Spinal cord (tissue), 10 donors: ENCODE measurements around the gene HM13. TPM values are rescaled to one million over a fixed set of nuclear protein-coding genes. Genes with fewer than 3 reads are reported as not detected.
"Not testable (repeated sequence)": the region's sequence is repeated elsewhere in the genome, so short reads cannot be mapped to it uniquely, and the experiment has no call there.

Experiments used
- DNase-seq, 6 donors: peaks; one replicate each; pipeline versions ENCODE4 v3.0.0 to v3.0.0-alpha.2; 2013 to 2015; ENCODE audit warnings: low spot score in 6 of 6, low read depth in 4 of 6
- H3K27ac ChIP-seq: one replicate; pipeline ENCODE4 v1.5.1; 2013; ENCODE audit warnings: low read depth, low read length, control low read depth
- H3K27me3 ChIP-seq: one replicate; pipeline ENCODE4 v1.6.1; 2013; ENCODE audit warnings: low read length; ENCODE audit not compliant: control insufficient read depth, insufficient read depth
- H3K36me3 ChIP-seq: one replicate; pipeline ENCODE4 v1.6.1; 2013; ENCODE audit warnings: low read length; ENCODE audit not compliant: control insufficient read depth, insufficient read depth
- H3K4me1 ChIP-seq: one replicate; pipeline ENCODE4 v1.6.1; 2013; ENCODE audit warnings: low read length; ENCODE audit not compliant: control insufficient read depth, insufficient read depth
- H3K4me3 ChIP-seq: one replicate; pipeline ENCODE4 v1.5.1; 2013; ENCODE audit warnings: low read depth, low read length, control low read depth
- H3K9me3 ChIP-seq: one replicate; pipeline ENCODE4 v1.6.1; 2013; ENCODE audit warnings: low read length; ENCODE audit not compliant: control insufficient read depth, insufficient read depth
- WGBS: methylation state at CpG from one replicate; pipeline ENCODE4 v1.1.5; 2013; ENCODE audit warnings: missing lambda C conversion rate; ENCODE audit not compliant: insufficient coverage; 5-methylcytosine and 5-hydroxymethylcytosine counted together
- polyA plus RNA-seq, 2 donors: library from polyadenylated mRNA; unstranded; fragments of 120-200 nt; gene quantifications; one replicate each; pipeline ENCODE4 v1.2.1, GENCODE V29; 2013; ENCODE audit not compliant: insufficient read length in 2 of 2
- total RNA-seq, 2 donors: library from RNA; depleted of rRNA in 1 of 2; stranded (reverse); fragments of 120-200 nt in 1 of 2; fragments of >200 nt in 1 of 2; gene quantifications; one replicate each; pipeline versions ENCODE4 v1.2.3 to v1.2.4, GENCODE V29; 2013 to 2014
- donor health status: healthy.

Gene HM13
- total and polyA plus RNA-seq, 4 donors = 40.5 to 137 (median 85.0) TPM

DNA sequence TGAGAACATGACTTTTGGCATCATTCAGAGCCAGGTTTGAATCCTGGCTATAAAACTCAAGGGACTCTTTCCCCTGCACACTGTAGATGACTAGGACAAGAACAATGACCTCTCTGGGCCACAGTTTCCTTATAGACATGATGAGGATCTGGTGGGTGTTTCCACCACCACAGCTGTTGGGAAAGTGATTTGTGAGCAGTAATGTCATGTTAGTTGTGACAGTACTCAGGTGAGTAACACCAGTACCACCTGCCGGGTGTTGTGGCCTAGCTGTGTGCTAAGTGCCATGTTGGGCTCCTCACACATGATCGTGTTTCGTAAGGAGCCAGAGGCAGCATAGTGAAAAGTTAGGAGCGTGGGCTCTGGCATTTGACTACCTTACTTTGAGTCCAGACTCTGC is 24.1 kb downstream of the HM13 start:
- Histone ChIP-seq H3K4me1 (no peaks in the 10 kb centered on the region), H3K4me3 (no peak overlapping the region), H3K36me3 (peaks cover 77% of the 10 kb centered on the region), H3K27me3 (no peaks in the 10 kb centered on the region), H3K27ac (no peak overlapping the region), H3K9me3 (no peaks in the 10 kb centered on the region)
- DNase-seq = no peak
- WGBS = 100% methylated on average over 3 of the region's 4 CpGs

DNA sequence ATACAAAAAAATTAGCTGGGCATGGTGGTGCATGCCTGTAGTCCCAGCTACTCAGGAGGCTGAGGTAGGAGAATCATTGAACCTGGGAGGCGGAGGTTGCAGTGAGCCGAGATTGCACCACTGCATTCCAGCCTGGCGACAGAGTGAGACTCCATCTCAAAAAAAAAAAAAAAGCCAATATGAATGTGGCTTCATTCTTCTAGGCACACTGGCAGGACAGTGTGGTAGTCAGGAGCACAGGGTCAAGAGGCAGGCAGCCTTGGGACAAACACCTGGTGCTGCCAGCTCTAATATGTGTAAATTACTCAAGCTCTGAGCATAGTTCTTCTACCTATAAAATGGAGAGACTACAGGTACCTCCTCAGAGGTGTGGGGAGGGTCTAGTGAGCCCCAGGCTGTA is 25.4 kb downstream of the HM13 start:
- H3K9me3 ChIP-seq, DNase-seq, H3K27ac ChIP-seq, H3K4me3 ChIP-seq, H3K4me1 ChIP-seq, H3K27me3 ChIP-seq: not testable (repeated sequence)
- peaks cover 70% of the 10 kb centered on the region for H3K36me3 ChIP-seq
- WGBS = 88% methylated on average over 1 of the region's 3 CpGs

DNA sequence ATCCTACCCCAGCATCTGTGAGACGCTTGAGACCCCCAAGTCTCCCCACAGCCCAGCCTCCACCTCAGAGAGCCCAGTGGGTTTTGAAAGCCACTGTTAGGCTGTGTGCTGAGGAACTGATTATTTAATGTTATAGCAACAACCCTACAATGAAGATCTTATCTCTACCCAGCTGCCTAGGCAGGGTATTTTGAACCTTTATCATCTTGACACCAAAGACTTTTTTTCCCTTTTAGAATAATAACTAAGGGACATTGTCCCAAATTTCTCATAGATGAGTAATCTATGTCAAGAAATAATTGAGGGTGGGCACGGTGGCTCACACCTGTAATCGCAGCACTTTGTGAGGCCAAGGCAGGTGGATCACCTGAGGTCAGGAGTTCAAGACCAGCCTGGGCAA is 26.2 kb downstream of the HM13 start:
- Histone ChIP-seq H3K4me3 (no peak overlapping the region), H3K27me3 (no peaks in the 10 kb centered on the region), H3K4me1 (peaks cover 4% of the 10 kb centered on the region), H3K36me3 (peaks cover 67% of the 10 kb centered on the region), H3K27ac (no peak overlapping the region), H3K9me3 (no peaks in the 10 kb centered on the region)
- DNase-seq = no peak
- whole genome bisulfite sequencing = 100% methylated on average over 1 of the region's 3 CpGs

DNA sequence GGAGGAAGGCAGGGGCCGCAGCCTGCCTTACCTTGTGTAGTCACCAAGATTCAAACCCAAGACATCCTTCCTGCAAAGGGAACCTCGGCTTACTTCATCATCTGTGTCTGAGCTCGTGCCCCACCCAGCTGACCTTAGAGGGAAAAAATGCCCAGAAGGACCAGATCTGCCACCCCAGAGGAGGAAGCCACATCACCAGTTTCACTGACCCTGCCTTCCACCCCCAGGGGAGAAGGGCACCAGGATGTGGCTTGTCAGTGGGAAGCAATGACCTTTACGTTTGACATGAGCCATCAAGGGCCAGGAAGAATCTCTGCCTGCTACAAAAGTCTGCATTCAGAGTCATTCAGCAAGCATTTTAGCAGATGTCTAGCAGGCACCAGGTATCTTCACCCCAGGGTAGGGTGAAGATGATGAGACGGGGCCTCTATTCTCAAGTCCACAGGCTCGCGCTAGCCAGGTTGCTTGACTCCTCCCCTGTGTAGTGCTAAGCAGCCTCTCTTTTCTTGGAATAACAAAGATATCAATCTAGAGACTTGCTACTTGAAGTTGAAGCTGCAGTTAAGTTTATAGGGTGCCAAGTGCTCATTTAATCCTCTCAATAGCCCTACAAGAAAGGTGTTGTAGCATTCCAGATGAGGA is 28.1 kb downstream of the HM13 start:
- Histone ChIP-seq H3K9me3 (no peaks in the 10 kb centered on the region), H3K27me3 (no peaks in the 10 kb centered on the region), H3K4me1 (peaks cover 9% of the 10 kb centered on the region), H3K36me3 (peaks cover 63% of the 10 kb centered on the region), H3K27ac (no peak overlapping the region), H3K4me3 (no peak overlapping the region)
- WGBS = 47% methylated on average over 2 of the region's 7 CpGs
- no peak for DNase-seq

DNA sequence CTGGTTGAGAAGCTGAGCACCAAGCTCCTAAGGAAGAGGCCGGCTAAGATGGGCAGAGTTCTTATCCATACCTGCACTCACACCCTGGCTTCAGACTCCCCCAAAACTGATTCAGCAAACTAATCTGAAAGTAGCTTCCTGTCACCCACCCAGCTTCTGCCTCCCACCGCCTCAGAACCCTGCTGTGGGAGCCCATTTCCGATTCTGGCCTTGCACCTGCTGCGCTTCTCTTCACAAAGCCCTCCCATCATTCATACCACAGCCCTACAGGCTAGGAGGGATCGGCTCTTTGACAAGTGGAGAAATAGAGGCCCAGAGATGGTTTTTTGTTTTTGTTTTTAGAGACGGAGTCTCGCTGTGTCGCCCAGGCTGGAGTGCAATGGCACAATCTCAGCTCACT is 28.7 kb downstream of the HM13 start:
- Histone ChIP-seq H3K4me3 (no peak overlapping the region), H3K36me3 (peaks cover 59% of the 10 kb centered on the region), H3K27me3 (no peaks in the 10 kb centered on the region), H3K9me3 (no peaks in the 10 kb centered on the region), H3K4me1 (peaks cover 9% of the 10 kb centered on the region), H3K27ac (no peak overlapping the region)
- 98% methylated on average over 5 of the region's 8 CpGs for WGBS
- DNase-seq = no peak

DNA sequence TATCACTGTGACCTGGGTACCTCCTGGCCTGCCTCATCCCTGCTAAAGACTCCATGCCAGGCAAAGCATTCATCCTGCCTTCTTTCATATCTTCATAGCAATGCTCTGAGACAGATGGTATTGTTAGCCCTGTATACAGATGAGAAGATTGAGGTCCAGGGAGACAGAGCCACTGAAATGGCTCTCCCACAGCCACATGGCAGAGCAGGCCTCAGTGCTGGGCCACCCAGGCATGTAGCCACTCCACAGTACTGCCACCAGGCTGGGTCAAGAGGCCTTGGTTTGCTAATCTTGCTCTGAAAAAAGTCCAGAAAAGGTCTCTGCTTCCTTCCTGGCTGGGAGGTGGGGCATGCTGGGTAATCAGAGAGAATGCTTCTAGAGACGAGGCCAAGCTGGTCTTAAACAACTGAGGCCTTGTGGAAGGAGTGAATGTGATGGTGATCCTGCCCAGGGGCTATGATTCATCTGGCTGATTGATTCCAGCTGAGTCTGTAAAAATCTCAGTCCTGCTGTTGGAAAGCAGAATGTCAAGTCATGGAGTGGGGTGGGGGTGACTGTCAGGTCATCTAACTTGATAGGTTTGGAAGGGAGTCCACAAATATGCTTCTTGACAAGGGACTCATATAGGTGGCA is 29.8 kb downstream of the HM13 start:
- peaks cover 20% of the 10 kb centered on the region for H3K4me1 ChIP-seq
- no peak for DNase-seq
- H3K36me3 ChIP-seq = peaks cover 58% of the 10 kb centered on the region
- H3K4me3 ChIP-seq = no peak overlapping the region
- no peak overlapping the region for H3K27ac ChIP-seq
- WGBS = 71% methylated on average over 1 of the region's 1 CpG
- H3K9me3 ChIP-seq = no peaks in the 10 kb centered on the region
- H3K27me3 ChIP-seq = no peaks in the 10 kb centered on the region

DNA sequence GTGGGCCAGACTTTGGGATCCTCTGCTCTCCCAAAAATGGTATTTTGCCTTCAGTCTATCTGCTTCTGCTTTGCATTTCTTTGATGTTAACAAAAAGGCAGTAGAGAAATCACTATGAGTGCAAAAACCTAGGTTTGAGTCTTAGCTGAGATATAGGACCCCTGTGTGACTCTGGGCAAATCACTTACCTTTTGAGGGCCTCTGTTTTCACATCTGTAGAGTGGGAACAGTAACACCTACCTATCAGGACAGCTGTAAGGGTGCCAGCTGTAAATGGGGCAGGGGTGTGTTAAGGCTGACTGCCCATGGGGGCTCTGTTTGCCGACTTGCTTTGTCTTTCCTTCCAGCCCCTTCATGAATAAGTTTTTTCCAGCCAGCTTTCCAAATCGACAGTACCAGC is 30.4 kb downstream of the HM13 start:
- Histone ChIP-seq H3K27me3 (no peaks in the 10 kb centered on the region), H3K4me3 (no peak overlapping the region), H3K36me3 (peaks cover 58% of the 10 kb centered on the region), H3K9me3 (no peaks in the 10 kb centered on the region), H3K27ac (no peak overlapping the region), H3K4me1 (peaks cover 22% of the 10 kb centered on the region)
- WGBS = 83% methylated on average over 2 of the region's 2 CpGs
- no peak for DNase-seq

DNA sequence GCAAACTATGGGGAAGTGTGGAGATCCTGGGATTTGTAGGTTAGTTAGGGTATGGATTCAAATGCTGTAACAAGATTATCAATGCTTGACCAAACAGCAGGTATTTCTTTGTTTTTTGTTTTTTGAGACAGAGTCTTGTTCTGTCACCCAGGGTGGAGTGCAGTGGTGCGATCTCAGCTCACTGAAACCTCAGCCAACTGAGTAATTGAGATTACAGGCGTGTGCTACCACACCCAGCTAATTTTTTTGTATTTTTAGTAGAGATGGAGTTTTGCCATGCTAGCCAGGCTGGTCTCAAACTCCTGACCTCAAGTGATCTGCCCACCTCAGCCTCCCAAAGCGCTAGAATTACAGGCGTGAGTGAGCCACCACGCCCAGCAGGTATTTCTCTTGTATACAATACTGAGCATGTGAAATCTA is 31.4 kb downstream of the HM13 start:
- WGBS = 100% methylated on average over 1 of the region's 5 CpGs
- H3K36me3 ChIP-seq = peaks cover 60% of the 10 kb centered on the region

DNA sequence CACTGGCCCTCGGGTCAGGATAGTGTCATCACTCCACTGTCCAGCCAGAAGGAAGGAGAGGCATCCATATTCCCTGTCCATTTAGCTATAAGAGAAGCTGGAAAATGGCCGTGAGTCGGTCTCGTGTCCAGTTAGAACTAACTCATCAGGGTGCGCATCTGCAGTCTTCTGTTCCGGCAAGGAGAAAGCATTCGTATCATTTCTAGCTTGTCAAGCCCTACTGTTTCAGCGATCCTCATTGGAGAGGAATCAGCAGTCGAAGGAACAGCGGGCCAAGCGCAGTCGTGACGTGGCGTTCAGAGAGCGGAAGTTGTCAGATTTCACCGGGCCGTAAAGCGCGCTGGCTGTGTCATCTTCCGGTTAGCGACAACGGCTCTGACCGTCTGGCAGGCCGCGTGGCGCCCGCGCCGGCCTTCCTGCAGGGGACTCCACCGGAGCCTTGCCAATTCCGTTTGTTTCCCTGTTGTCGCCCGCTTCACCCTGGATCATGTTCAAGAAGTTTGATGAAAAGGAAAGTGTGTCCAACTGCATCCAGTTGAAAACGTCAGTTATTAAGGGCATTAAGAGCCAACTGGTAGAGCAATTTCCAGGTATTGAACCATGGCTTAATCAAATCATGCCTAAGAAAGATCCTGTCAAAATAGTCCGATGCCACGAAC is 32.9 kb downstream of the HM13 start:
- H3K9me3 ChIP-seq = no peaks in the 10 kb centered on the region
- H3K4me3 ChIP-seq = peak overlapping the region; percentile 60
- H3K36me3 ChIP-seq = peaks cover 64% of the 10 kb centered on the region
- H3K27me3 ChIP-seq = no peaks in the 10 kb centered on the region
- WGBS = 46% methylated on average over 33 of the region's 36 CpGs
- peaks cover 22% of the 10 kb centered on the region for H3K4me1 ChIP-seq
- peak; percentile 57 to 96 (median 79) for DNase-seq
- peak overlapping the region; percentile 85 for H3K27ac ChIP-seq

More for the DNA sequence above, 31.4 kb downstream of the HM13 start:
- not testable (repeated sequence) for H3K27ac ChIP-seq, H3K27me3 ChIP-seq, H3K9me3 ChIP-seq, H3K4me3 ChIP-seq, DNase-seq
- H3K4me1 ChIP-seq = peaks cover 22% of the 10 kb centered on the region
